Transverse colon (tissue), 3 donors: ENCODE measurements around the gene UNK.

Experiments used
- EP300 ChIP-seq: sonication (generic); formaldehyde crosslinking; IDR thresholded peaks from one replicate; pipeline ENCODE4 v1.6.1; 2017; ENCODE audit warnings: antibody characterized with exemption, low read depth
- POLR2A ChIP-seq: fragments of 450-650 bp; IDR thresholded peaks from one replicate; pipeline ENCODE4 v1.6.1; 2016; ENCODE audit warnings: antibody characterized with exemption, mild to moderate bottlenecking, moderate library complexity
- TF ChIP-seq, protein P1 (sequence below), 5 experiments: fragments of 200-600 bp in 3 of 5; fragments of 450-650 bp in 2 of 5; sonication (generic) in 3 of 5; IDR thresholded peaks; 1 replicate in 2 of 5; 2 replicates in 3 of 5; pipeline ENCODE4 v1.5.1; 2016 to 2017; ENCODE audit warnings: antibody characterized with exemption in 5 of 5, inconsistent platforms in 3 of 5, mild to moderate bottlenecking in 2 of 5, moderate library complexity in 1 of 5

DNA sequence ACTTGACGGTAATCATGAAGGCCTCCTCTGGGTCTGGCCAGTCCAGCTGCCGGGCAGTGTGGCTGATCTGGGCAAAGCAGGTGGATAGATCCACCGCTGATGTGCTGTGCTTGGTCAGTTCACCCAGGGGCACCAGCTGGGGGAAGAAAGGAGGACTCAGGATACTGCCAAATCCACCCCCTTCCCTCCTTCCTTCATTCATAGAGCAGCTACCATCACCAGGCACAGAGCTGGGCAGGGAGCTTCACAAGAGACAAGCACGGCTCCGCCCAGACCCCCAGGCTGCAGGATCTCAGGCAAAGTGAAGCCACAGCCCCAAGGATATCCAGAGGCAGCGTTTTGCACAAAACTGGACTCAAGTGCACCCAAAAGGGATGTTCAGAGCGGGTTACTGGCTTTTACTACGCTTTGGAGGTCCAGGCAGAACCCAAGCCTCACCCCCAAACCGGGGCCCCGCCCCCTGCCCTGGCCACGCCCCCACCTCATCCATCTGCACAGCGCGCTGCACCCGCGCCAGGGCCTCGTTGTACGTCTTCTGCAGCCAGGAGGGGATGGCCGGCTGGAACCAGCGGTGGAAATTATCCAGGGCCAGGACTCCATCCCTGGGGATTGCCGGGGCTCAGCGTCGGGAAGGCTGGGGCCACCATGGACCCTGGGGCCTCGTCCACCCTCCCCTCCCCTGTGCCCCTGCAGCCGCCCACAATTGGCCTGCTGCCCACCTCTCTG, 50.5 kb downstream of the UNK start:
- TF ChIP-seq, protein P1, sequence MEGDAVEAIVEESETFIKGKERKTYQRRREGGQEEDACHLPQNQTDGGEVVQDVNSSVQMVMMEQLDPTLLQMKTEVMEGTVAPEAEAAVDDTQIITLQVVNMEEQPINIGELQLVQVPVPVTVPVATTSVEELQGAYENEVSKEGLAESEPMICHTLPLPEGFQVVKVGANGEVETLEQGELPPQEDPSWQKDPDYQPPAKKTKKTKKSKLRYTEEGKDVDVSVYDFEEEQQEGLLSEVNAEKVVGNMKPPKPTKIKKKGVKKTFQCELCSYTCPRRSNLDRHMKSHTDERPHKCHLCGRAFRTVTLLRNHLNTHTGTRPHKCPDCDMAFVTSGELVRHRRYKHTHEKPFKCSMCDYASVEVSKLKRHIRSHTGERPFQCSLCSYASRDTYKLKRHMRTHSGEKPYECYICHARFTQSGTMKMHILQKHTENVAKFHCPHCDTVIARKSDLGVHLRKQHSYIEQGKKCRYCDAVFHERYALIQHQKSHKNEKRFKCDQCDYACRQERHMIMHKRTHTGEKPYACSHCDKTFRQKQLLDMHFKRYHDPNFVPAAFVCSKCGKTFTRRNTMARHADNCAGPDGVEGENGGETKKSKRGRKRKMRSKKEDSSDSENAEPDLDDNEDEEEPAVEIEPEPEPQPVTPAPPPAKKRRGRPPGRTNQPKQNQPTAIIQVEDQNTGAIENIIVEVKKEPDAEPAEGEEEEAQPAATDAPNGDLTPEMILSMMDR (IDR thresholded peaks at IDR 0.05): no peak
- TF ChIP-seq EP300 (no peak), POLR2A (no peak)
